Esophagus (tissue), 2 donors: ENCODE measurements around the gene IL3. TPM values are rescaled to one million over a fixed set of nuclear protein-coding genes. Genes with fewer than 3 reads are reported as not detected.
"Not testable (repeated sequence)": the region's sequence is repeated elsewhere in the genome, so short reads cannot be mapped to it uniquely, and the experiment has no call there.

ENCODE experiments used
- H3K27ac ChIP-seq, 2 donors: one replicate each; pipeline ENCODE4 v1.5.1; 2013; ENCODE audit warnings: low read depth in 2 of 2, mild to moderate bottlenecking in 2 of 2, inconsistent platforms in 1 of 2, low read length in 1 of 2, moderate library complexity in 1 of 2
- H3K27me3 ChIP-seq, 2 donors: one replicate each; pipeline ENCODE4 v1.6.1; 2013; ENCODE audit warnings: low read length in 2 of 2, control low read depth in 1 of 2, mild to moderate bottlenecking in 1 of 2; ENCODE audit not compliant: insufficient read depth in 2 of 2, control insufficient read depth in 1 of 2
- H3K36me3 ChIP-seq, 2 donors: one replicate each; pipeline ENCODE4 v1.6.1; 2013; ENCODE audit warnings: low read length in 1 of 2; ENCODE audit not compliant: control insufficient read depth in 2 of 2, insufficient read depth in 2 of 2
- H3K4me1 ChIP-seq, 2 donors: one replicate each; pipeline ENCODE4 v1.6.1; 2013; ENCODE audit warnings: low read length in 1 of 2; ENCODE audit not compliant: control insufficient read depth in 2 of 2, insufficient read depth in 2 of 2
- H3K4me3 ChIP-seq, 2 donors: one replicate each; pipeline ENCODE4 v1.5.1; 2013; ENCODE audit warnings: low read length in 2 of 2, mild to moderate bottlenecking in 2 of 2, low read depth in 1 of 2, moderate library complexity in 1 of 2
- H3K9me3 ChIP-seq, 2 donors: one replicate each; pipeline ENCODE4 v1.6.1; 2013; ENCODE audit warnings: mild to moderate bottlenecking in 2 of 2, low read depth in 1 of 2, low read length in 1 of 2, moderate library complexity in 1 of 2; ENCODE audit not compliant: control insufficient read depth in 2 of 2, insufficient read depth in 1 of 2
- WGBS, 2 donors: extraction: QIAGEN DNeasy Blood & Tissue Kit; methylation state at CpG; one replicate each; pipeline ENCODE4 v1.1.7; 2013; 5-methylcytosine and 5-hydroxymethylcytosine counted together
- polyA plus RNA-seq, 2 donors: library from polyadenylated mRNA; stranded (reverse); fragments of 200-250 nt; gene quantifications; one replicate each; pipeline ENCODE4 v1.2.3, GENCODE V29; 2013
- donor health status: healthy with polysubstance abuse.
- donor health status: Bipolar disorder and iron deficiency.

IL3 gene
- polyA plus RNA-seq, 2 donors, result not detected

DNA sequence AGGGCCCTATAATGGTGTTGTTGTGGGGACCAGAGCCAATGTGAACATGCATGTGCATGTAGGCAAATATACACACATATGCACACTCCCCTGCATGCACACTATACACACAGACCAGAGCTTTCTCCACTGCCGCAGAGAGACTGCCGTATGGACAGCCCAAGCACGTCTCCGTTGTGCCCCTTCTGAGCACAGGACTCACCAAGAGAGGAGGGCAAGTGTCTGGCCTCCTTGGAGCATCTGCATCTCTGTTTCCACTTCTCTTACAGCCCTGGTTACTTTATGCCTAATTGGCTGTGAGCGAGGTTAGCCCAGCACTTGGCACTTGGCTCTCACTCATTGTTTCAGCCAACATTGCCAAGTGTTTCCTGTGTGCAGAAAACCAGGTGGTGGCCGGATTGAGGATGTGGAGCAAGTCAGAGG, 43.5 kb downstream of the IL3 start:
- no peaks in the 10 kb centered on the region for H3K9me3 ChIP-seq
- peaks cover 0 to 4% of the 10 kb centered on the region in 2 donors for H3K4me1 ChIP-seq
- no peaks in the 10 kb centered on the region for H3K36me3 ChIP-seq
- H3K27me3 ChIP-seq, result no peaks in the 10 kb centered on the region
- WGBS, 2 donors, result 69 to 77% methylated on average over 6 of the region's 6 CpGs
- H3K4me3 ChIP-seq, result no peak overlapping the region
- peak overlapping the region in 1 of 2 donors; percentile 74 for H3K27ac ChIP-seq

DNA sequence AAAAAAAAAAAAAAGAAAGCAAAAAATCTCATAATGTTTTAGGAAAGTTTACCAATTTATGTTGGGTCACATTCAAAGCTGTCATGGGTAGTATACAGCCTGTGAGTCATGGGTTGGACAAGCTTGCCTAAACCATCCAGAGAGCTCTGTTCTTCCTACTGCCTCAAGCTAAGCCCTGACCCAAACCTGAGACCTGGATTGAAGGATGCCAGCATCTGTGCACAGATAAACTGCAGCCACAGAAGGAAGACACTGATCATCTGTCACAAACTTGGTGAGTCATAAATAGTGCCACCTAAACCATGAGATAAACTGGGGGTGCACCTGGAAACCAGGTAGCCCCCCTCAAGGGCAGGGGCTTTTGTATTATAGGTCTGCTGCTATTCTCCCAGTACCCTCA, 44.1 kb downstream of the IL3 start:
- no peaks in the 10 kb centered on the region for H3K27me3 ChIP-seq
- H3K4me1 ChIP-seq, result peaks cover 0 to 4% of the 10 kb centered on the region in 2 donors
- H3K36me3 ChIP-seq, result no peaks in the 10 kb centered on the region
- H3K4me3 ChIP-seq, result no peak overlapping the region
- no peak overlapping the region for H3K27ac ChIP-seq
- H3K9me3 ChIP-seq, result no peaks in the 10 kb centered on the region

DNA sequence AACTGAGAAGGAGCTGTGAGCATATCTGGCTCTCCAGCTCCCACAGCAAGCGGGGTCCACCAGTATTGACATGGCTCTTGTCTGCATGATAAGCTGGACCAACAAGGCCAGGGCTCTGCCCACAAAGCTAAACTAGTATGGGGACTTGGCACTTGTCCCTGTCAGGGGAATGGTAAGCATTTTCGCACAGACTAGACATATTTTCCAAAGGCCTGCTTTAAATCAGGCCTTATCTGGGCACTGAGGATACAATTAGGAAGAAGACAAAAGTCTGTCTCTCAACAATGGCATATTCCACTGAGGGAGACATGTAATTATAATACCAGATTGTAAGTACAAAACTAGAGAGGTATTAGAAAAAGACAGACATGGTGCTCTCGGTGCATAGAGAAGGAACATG, 45.2 kb downstream of the IL3 start:
- no peak overlapping the region for H3K27ac ChIP-seq
- H3K9me3 ChIP-seq, result no peaks in the 10 kb centered on the region
- peaks cover 0 to 6% of the 10 kb centered on the region in 2 donors for H3K4me1 ChIP-seq
- no peak overlapping the region for H3K4me3 ChIP-seq
- no peaks in the 10 kb centered on the region for H3K36me3 ChIP-seq
- H3K27me3 ChIP-seq, result no peaks in the 10 kb centered on the region
- 92 to 94% methylated on average over 3 of the region's 3 CpGs for WGBS, 2 donors

DNA sequence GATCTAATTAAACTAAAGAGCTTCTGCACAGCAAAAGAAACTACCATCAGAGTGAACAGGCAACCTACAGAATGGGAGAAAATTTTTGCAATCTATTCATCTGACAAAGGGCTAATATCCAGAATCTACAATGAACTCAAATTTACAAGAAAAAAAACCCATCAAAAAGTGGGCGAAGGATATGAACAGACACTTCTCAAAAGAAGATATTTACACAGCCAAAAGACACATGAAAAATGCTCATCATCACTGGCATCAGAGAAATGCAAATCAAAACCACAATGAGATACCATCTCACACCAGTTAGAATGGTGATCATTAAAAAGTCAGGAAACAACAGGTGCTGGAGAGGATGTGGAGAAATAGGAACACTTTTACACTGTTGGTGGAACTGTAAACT, 48.0 kb downstream of the IL3 start:
- H3K27ac ChIP-seq, H3K36me3 ChIP-seq, H3K4me3 ChIP-seq, H3K4me1 ChIP-seq, H3K9me3 ChIP-seq, H3K27me3 ChIP-seq: not testable (repeated sequence)
- 94 to 95% methylated on average over 1 of the region's 1 CpG for WGBS, 2 donors

DNA sequence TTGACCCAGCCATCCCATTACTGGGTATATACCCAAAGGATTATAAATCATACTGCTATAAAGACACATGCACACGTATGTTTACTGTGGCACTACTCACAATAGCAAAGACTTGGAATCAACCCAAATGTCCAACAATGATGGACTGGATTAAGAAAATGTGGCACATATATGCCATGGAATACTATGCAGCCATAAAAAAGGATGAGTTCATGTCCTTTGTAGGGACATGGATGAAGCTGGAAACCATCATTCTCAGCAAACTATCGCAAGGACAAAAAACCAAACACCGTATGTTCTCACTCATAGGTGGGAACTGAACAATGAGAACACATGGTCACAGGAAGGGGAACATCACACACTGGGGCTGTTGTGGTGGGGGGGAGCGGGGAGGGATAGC, 48.5 kb downstream of the IL3 start:
- H3K9me3 ChIP-seq, H3K36me3 ChIP-seq, H3K4me3 ChIP-seq, H3K27me3 ChIP-seq, H3K4me1 ChIP-seq, H3K27ac ChIP-seq: not testable (repeated sequence)
- 91 to 94% methylated on average over 3 of the region's 4 CpGs for WGBS, 2 donors

DNA sequence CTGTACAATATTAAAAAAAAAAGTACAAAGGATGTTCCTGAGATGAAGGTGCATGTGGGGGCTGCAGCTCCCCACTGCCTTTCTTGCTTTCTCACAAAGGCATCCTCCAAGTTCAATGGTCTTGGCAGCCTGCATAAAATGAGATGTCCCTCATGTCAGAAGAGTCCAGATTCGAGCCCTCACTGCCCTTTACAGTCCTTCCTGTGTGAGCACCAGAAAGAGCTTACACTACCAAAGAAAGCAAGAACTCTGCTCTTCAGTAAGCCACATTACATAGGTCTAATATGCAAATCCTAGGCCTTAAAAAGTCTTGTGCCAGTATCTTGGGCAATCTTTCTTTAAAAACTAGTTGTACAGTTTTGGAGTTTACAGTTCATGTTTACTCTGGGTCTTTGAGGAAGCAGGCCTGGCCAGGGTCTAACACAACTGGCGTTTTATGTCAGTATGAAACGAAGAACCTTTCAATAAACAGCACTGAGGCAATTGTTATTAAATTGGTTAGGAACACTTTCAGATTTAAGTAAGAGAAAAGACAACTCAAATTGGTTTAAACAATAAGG, 49.1 kb downstream of the IL3 start:
- 78% methylated on average over 3 of the region's 3 CpGs for WGBS, 2 donors
- no peaks in the 10 kb centered on the region for H3K36me3 ChIP-seq
- H3K4me1 ChIP-seq, result peaks cover 0 to 2% of the 10 kb centered on the region in 2 donors
- no peaks in the 10 kb centered on the region for H3K9me3 ChIP-seq
- no peak overlapping the region for H3K4me3 ChIP-seq
- H3K27me3 ChIP-seq, result no peaks in the 10 kb centered on the region
- no peak overlapping the region for H3K27ac ChIP-seq

DNA sequence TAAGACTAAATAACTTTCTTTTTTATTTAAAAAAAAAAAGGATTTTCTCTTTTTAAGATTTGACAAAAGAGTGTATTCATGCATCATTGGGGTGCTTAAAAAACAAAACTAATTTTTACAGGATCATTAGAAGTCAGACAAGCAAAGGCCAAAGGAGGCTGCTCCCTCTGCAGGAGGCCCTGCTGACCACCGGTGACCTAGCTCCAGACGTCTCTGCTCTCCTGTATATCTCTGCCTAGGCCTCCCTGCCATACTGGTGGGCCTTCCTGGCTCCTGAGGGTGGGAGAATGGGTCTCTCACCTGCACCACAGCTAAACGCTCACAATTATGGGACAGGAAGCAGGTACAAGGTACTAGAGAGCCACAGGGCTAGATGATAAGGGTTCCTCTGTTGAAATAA, 49.7 kb downstream of the IL3 start:
- no peaks in the 10 kb centered on the region for H3K36me3 ChIP-seq
- 55 to 78% methylated on average over 3 of the region's 3 CpGs for WGBS, 2 donors
- H3K4me1 ChIP-seq, result peaks cover 0 to 2% of the 10 kb centered on the region in 2 donors

DNA sequence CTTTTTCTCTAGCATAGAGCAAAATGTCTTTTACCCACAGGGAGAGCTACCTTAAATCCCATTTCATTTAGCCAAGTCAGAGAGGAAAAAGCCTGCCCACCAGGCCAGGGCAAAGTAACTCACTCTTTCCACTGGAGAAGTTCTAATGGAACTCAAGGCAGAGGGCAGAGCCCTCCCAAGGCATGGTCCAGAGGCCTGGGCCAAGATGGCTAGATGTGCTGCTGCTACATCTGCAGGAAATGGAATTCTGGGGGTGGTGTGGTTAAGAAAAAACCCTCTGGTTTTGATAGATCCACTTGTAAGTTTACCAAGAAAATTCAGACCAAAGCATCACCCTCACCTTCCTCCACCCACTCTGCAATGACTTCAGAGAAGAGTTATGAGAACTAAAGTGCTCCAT, 50.5 kb downstream of the IL3 start:
- H3K27ac ChIP-seq, result no peak overlapping the region

More for the DNA sequence above, 49.7 kb downstream of the IL3 start:
- H3K27ac ChIP-seq, result no peak overlapping the region
- H3K4me3 ChIP-seq, result no peak overlapping the region
- H3K9me3 ChIP-seq, result no peaks in the 10 kb centered on the region
- no peaks in the 10 kb centered on the region for H3K27me3 ChIP-seq

DNA sequence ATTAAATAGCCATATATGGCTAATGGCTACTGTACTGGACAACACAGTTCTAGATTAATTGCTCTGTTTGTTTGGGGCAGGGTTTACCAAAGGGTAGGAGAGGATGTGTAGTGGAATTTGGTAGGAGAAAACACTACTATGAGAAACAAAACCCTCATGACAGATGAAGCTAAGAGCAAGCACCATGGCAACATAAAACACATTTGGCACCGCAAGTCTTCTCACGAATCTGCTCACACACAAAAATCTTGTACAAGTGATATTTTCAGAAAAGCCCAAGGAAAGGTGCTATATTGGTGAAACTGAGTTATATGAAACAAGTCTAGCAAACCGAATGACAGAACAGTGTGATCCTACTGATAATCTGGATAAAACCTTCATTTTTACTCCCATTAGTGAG, 51.7 kb downstream of the IL3 start:
- H3K36me3 ChIP-seq, result no peaks in the 10 kb centered on the region

More for the DNA sequence above, 50.5 kb downstream of the IL3 start:
- no peak overlapping the region for H3K4me3 ChIP-seq
- no peaks in the 10 kb centered on the region for H3K9me3 ChIP-seq
- no peaks in the 10 kb centered on the region for H3K36me3 ChIP-seq
- no peaks in the 10 kb centered on the region for H3K27me3 ChIP-seq
- peaks cover 0 to 2% of the 10 kb centered on the region in 2 donors for H3K4me1 ChIP-seq

More for the DNA sequence above, 51.7 kb downstream of the IL3 start:
- H3K27me3 ChIP-seq, result no peaks in the 10 kb centered on the region
- no peak overlapping the region for H3K4me3 ChIP-seq
- WGBS, 2 donors, result 89% methylated on average over 3 of the region's 3 CpGs
- H3K9me3 ChIP-seq, result no peaks in the 10 kb centered on the region
- no peak overlapping the region for H3K27ac ChIP-seq
- H3K4me1 ChIP-seq, result peaks cover 0 to 2% of the 10 kb centered on the region in 2 donors
